Astrocyte (in vitro differentiated cells and primary cell): ENCODE data around the gene SOSTDC1. TPM values are rescaled to one million over a fixed set of nuclear protein-coding genes. Genes with fewer than 3 reads are reported as not detected.
A peak's percentile ranks its signal among the peaks of the same experiment; 100 is the strongest.

ENCODE experiments used
- DNase-seq: peaks from one replicate; pipeline ENCODE4 v3.0.0-alpha.2; 2010; ENCODE audit warnings: low read depth
- FAIRE-seq: peaks from 2 replicates; lab custom pipeline; 2011; peaks lifted over from hg19 to GRCh38; lab: Jason Lieb, UNC
- H2AFZ ChIP-seq: 2 replicates; pipeline ENCODE4 v1.6.0; 2012; ENCODE audit warnings: low read depth, low read length, inconsistent platforms
- H3K27ac ChIP-seq: 2 replicates; pipeline ENCODE4 v1.5.1; 2011; ENCODE audit warnings: low read depth, low read length, inconsistent platforms
- H3K27me3 ChIP-seq: 2 replicates; pipeline ENCODE4 v1.6.0; 2011; ENCODE audit warnings: low read length, inconsistent platforms; ENCODE audit not compliant: insufficient read depth
- H3K36me3 ChIP-seq: 2 replicates; pipeline ENCODE4 v1.5.1; 2011; ENCODE audit warnings: low read length, inconsistent platforms; ENCODE audit not compliant: insufficient read depth
- H3K4me1 ChIP-seq: 2 replicates; pipeline ENCODE4 v1.5.1; 2011; ENCODE audit warnings: low read length, inconsistent platforms; ENCODE audit not compliant: insufficient read depth
- H3K4me2 ChIP-seq: 2 replicates; pipeline ENCODE4 v1.6.0; 2012; ENCODE audit warnings: low read length, inconsistent platforms
- H3K4me3 ChIP-seq: 2 replicates; pipeline ENCODE4 v1.5.1; 2011; ENCODE audit warnings: low read depth, mild to moderate bottlenecking, low read length, inconsistent platforms; ENCODE audit not compliant: insufficient read depth
- H3K79me2 ChIP-seq: 2 replicates; pipeline ENCODE4 v1.6.0; 2012; ENCODE audit warnings: mild to moderate bottlenecking, low read length, inconsistent platforms; ENCODE audit not compliant: insufficient read depth
- H3K9ac ChIP-seq: 2 replicates; pipeline ENCODE4 v1.6.0; 2012; ENCODE audit warnings: mild to moderate bottlenecking, low read length, inconsistent platforms
- H3K9me3 ChIP-seq: 2 replicates; pipeline ENCODE4 v1.5.1; 2012; ENCODE audit warnings: low read depth, mild to moderate bottlenecking, low read length, inconsistent platforms; ENCODE audit not compliant: insufficient read depth
- H4K20me1 ChIP-seq: 2 replicates; pipeline ENCODE4 v1.6.0; 2012; ENCODE audit warnings: low read length, inconsistent platforms; ENCODE audit not compliant: insufficient read depth
- H3K27ac Mint-ChIP-seq: one replicate; pipeline ENCODE4 v1.8.0; 2021; ENCODE audit warnings: mild to moderate bottlenecking, mixed read lengths; ENCODE audit not compliant: unreplicated experiment
- H3K27me3 Mint-ChIP-seq: one replicate; pipeline ENCODE4 v1.8.0; 2021; ENCODE audit warnings: low read depth, mixed read lengths; ENCODE audit not compliant: unreplicated experiment
- H3K36me3 Mint-ChIP-seq: one replicate; pipeline ENCODE4 v1.8.0; 2021; ENCODE audit warnings: low read depth, mixed read lengths; ENCODE audit not compliant: unreplicated experiment
- H3K4me1 Mint-ChIP-seq: one replicate; pipeline ENCODE4 v1.8.0; 2021; ENCODE audit warnings: low read depth, mixed read lengths; ENCODE audit not compliant: unreplicated experiment
- H3K4me3 Mint-ChIP-seq: one replicate; pipeline ENCODE4 v1.8.0; 2021; ENCODE audit warnings: mild to moderate bottlenecking, moderate library complexity, mixed read lengths; ENCODE audit not compliant: unreplicated experiment
- H3K9me3 Mint-ChIP-seq: one replicate; pipeline ENCODE4 v1.8.0; 2021; ENCODE audit warnings: mild to moderate bottlenecking, mixed read lengths; ENCODE audit not compliant: unreplicated experiment
- CTCF ChIP-seq: IDR thresholded peaks from 2 replicates; pipeline ENCODE4 v1.5.1; 2011; ENCODE audit warnings: low read depth, mild to moderate bottlenecking, inconsistent platforms, low read length, moderate library complexity; ENCODE audit not compliant: insufficient read depth
- EZH2 ChIP-seq: IDR thresholded peaks from 2 replicates; pipeline ENCODE4 v1.6.1; 2012; ENCODE audit warnings: mild to moderate bottlenecking, low read length, inconsistent platforms; ENCODE audit not compliant: insufficient read depth
- total RNA-seq: library from RNA; stranded (reverse); gene quantifications from 2 replicates; pipeline ENCODE4 v1.2.1, GENCODE V29; 2021

SOSTDC1 gene
- total RNA-seq, 1 donor from 2014 or later: 0.23 TPM

- H3K4me1 ChIP-seq: peaks cover 5% of the 10 kb centered on the region
- no peaks in the 10 kb centered on the region for H3K27me3 ChIP-seq
- no peaks in the 10 kb centered on the region for H3K79me2 ChIP-seq
- Mint-ChIP-seq H3K27ac (peak overlapping the region; percentile 63), H3K36me3 (no peaks in the 10 kb centered on the region), H3K9me3 (peaks cover 3% of the 10 kb centered on the region), H3K27me3 (no peaks in the 10 kb centered on the region), H3K4me3 (no peak overlapping the region), H3K4me1 (peaks cover 11% of the 10 kb centered on the region)
- no peak for FAIRE-seq
- peak; percentile 61 for DNase-seq
- no peaks in the 10 kb centered on the region for H4K20me1 ChIP-seq
- no peak overlapping the region for H3K4me3 ChIP-seq
- peaks cover 7% of the 10 kb centered on the region for H3K9me3 ChIP-seq
- no peaks in the 10 kb centered on the region for H3K36me3 ChIP-seq
- H3K27ac ChIP-seq: no peak overlapping the region
- TF ChIP-seq CTCF (no peak), EZH2 (no peak)
- H2AFZ ChIP-seq: peak overlapping the region; percentile 49
- H3K4me2 ChIP-seq: peak overlapping the region; percentile 32
- H3K9ac ChIP-seq: no peak overlapping the region
Measured at GRCh38 chr7:16504019-16504418, 38.5 kb upstream of the SOSTDC1 start.

- no peaks in the 10 kb centered on the region for H3K36me3 ChIP-seq
- H3K27me3 ChIP-seq: no peaks in the 10 kb centered on the region
- Mint-ChIP-seq H3K27me3 (no peaks in the 10 kb centered on the region), H3K9me3 (peaks cover 2% of the 10 kb centered on the region), H3K4me1 (peaks cover 15% of the 10 kb centered on the region), H3K27ac (no peak overlapping the region), H3K36me3 (no peaks in the 10 kb centered on the region), H3K4me3 (no peak overlapping the region)
- no peak for DNase-seq
- H3K4me3 ChIP-seq: no peak overlapping the region
- no peak overlapping the region for H3K9ac ChIP-seq
- TF ChIP-seq EZH2 (no peak), CTCF (no peak)
- peaks cover 7% of the 10 kb centered on the region for H3K9me3 ChIP-seq
- H3K27ac ChIP-seq: no peak overlapping the region
- no peaks in the 10 kb centered on the region for H4K20me1 ChIP-seq
- H3K4me1 ChIP-seq: peaks cover 5% of the 10 kb centered on the region
- no peak for FAIRE-seq
- H2AFZ ChIP-seq: no peak overlapping the region
- no peak overlapping the region for H3K4me2 ChIP-seq
- H3K79me2 ChIP-seq: no peaks in the 10 kb centered on the region
Measured at GRCh38 chr7:16502303-16502702, 36.8 kb upstream of the SOSTDC1 start.

- peaks cover 2% of the 10 kb centered on the region for H3K9me3 Mint-ChIP-seq
- H3K27ac ChIP-seq: no peak overlapping the region
- no peaks in the 10 kb centered on the region for H3K27me3 ChIP-seq
- H3K79me2 ChIP-seq: no peaks in the 10 kb centered on the region
- H3K9ac ChIP-seq: no peak overlapping the region
- no peak for DNase-seq
- H3K36me3 ChIP-seq: no peaks in the 10 kb centered on the region
- no peaks in the 10 kb centered on the region for H3K27me3 Mint-ChIP-seq
- H3K4me1 ChIP-seq: no peaks in the 10 kb centered on the region
- no peaks in the 10 kb centered on the region for H3K36me3 Mint-ChIP-seq
- H3K4me3 Mint-ChIP-seq: no peak overlapping the region
- no peak for TF ChIP-seq EZH2
- no peak for TF ChIP-seq CTCF
- no peak overlapping the region for H3K4me2 ChIP-seq
- FAIRE-seq: no peak
- peaks cover 5% of the 10 kb centered on the region for H3K4me1 Mint-ChIP-seq
- no peaks in the 10 kb centered on the region for H4K20me1 ChIP-seq
- no peak overlapping the region for H3K27ac Mint-ChIP-seq
- H3K4me3 ChIP-seq: no peak overlapping the region
- H3K9me3 ChIP-seq: peaks cover 7% of the 10 kb centered on the region
- no peak overlapping the region for H2AFZ ChIP-seq
Measured at GRCh38 chr7:16498122-16498521, 32.6 kb upstream of the SOSTDC1 start.
